AML-193 (cell line): ENCODE results near the gene KPNA3.
A peak's percentile ranks its signal among the peaks of the same experiment; 100 is the strongest.
"Not testable (repeated sequence)": the region's sequence is repeated elsewhere in the genome, so short reads cannot be mapped to it uniquely, and the experiment has no call there.

Experiments used
- DNase-seq, 2 experiments: peaks; one replicate each; lab custom pipeline; 2025; lab: John Stamatoyannopoulos, UW

The KPNA3 gene

GRCh38 chr13:49749848-49750247 is 42.6 kb downstream of the KPNA3 start:
- no peak for DNase-seq

- no peak for DNase-seq
These were observed 46.4 kb downstream of the KPNA3 start for GRCh38 chr13:49746111-49746510.

DNA sequence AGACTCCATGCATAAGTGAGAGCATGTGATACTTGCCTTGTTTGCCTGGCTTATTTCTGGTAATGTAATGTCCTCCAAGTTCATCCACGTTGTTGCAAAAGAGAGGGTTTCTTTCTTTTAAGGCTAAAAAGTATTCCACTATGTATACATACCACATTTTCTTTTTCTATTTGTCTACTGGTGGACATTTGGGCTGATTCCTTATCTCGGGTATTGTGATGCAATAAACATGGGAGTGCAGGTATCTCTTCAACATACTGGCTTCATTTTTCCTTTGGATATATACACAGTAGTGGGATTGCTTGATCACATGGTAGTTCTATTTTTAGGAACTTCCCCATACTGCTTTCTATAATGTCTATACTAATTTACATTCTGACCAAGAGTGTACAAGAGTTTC is 51.6 kb downstream of the KPNA3 start:
- DNase-seq = no peak

DNA sequence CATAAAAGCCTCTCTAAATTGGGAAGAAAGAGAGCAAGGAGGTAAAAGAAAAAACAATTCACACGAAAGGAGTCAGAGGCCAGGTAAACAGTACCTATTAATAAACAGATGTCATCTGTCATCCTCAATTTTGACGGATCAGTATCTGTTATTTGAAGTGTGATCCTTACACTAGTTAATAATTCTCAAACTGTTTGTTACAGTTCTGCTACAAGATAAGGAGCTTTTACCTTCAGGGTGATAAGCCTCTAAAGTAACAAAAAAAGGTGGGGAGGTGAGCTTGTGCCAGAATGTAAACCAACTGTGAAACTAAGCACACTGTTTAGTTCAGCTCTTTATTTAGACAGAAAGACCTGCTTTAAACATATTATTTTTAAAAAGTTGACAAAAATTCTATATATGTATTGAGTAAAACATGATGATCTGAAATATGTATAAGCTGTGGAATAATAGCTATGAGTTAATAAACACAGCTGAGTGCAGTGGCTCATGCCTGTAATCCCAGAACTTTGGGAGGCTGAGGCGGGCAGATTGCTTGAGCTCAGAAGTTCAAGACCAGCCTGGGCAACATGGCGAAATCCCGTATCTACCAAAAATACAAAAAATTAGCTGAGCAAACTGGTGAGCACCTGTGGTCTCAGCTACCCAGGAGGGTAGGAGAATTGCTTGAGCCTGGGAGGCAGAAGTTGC is 52.8 kb downstream of the KPNA3 start:
- DNase-seq = no peak

DNA sequence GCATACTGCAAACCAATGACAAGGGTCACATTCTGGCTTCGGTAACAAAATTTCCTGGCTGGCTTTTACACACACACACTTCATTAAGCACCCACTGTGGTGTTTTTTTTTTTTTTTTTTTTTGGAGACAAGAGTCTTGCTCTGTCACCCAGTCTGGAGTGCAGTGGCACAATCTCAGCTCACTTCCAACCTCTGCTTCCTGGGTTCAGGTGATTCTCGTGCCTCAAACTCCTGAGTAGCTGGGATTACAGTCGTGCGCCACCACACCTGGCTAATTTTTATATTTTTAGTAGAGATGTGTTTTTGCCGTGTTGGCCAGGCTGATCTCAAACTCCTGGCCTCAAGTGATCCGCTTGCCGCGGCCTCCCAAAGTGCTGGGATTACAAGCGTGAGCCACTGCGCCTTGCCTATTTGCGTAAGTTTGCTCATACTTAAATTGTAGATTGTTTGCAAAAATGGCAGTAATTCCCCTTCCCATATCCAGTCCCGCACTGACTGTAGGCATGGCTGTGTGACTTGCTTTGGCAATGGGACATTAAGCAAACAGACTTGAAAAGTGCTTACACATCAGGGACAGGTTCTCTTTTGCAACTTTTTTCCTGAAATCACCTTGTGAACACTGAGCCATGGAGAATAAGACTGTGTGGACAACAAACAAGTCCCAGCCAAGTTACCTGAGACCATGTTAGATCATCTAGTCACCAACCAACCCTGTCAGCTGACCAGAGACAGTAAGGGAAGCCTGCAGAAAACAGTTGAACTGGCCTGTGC is 59.1 kb downstream of the KPNA3 start:
- no peak for DNase-seq

- DNase-seq = no peak
These were observed 60.7 kb downstream of the KPNA3 start for GRCh38 chr13:49731766-49732165.

DNA sequence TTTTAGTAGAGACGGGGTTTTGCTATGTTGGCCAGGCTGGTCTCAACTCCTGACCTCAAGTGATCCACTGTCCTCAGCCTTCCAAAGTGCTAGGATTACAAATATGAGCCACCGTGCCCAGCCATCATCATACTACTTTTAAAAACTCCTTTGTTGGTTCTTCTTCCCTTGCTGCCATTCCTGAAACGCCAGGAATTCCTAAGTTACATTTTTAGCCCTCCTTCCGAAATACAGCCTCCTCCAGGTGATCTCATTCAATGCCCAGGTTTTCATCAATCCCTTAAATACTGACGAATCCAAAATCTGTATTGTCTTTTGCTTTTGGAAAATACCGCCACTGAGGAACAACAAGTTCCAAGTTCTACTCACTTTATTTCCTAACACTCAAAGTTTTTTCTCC is 75.9 kb downstream of the KPNA3 start:
- DNase-seq = no peak

DNA sequence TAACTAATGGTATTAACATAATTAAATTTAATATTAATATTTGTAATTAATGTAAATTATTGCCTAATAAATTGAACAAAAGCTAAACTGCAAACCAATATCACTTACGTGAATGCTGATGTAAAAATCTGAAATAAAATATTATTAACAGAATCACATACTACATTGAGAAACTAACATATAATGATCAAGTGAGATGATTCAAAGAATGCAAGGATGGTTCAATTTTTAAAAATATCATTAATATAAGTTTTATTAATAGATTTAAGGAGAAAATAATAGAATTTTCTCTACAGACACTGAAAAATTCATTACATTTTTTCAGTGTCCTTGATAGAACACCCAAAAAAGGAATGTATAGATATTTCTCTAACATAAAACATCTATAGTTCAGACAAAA is 77.7 kb downstream of the KPNA3 start:
- DNase-seq = no peak

DNA sequence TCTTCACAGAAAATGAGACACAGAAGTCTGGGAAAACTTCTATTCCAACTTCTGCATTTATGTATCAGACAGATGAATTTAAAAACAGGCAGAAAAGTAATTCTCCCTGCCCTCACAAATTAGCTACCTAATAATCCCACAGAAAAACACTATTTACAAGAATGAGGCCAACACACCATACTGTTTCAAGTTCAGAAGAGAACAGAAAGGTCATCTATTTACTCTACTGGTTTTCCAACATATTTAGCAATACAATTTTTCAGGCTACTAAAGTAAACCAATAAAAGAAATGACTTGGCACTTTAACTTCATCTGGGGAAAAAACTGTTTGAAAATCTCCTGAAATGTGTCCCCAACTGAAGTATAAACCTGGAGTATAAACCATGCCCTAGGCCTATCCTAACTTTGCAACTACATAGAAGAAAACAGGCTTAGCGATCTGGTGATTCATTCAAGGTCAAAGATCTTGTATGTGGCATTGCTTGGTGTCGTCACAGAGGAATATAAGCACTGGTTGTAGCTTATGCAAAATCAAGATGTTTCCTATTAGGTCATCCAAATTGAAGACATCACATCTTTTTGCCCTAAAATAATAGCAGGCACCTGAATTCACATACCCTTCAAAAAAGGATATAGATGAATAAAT is 81.1 kb downstream of the KPNA3 start:
- DNase-seq = peak in 1 of 2 experiments; percentile 11

- DNase-seq = not testable (repeated sequence)
These were observed 88.2 kb downstream of the KPNA3 start for GRCh38 chr13:49704264-49704663.

DNA sequence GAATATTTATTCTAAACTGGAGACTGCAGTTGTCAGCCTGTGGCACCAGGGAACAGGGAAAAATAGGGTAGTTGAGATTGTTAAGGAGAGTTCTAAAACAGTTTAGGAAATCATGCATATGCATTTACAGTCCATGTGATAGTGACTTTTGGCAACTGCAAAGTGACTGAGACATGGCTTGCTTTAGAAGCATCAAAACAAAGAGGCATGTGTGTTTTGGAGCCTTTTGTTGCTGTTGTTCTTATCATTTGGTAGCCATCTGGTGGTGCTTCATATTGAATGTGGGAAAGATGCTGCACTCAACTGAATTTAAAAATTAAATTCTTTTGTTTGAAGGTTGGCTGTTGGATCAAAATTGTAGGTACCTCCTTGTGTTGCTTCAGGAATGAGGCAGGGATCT is 91.0 kb downstream of the KPNA3 start:
- no peak for DNase-seq

GRCh38 chr13:49697468-49697867 is 95.0 kb downstream of the KPNA3 start:
- DNase-seq = no peak

- DNase-seq = no peak
These were observed 98.0 kb downstream of the KPNA3 start for GRCh38 chr13:49694446-49694845.

- peak in 1 of 2 experiments; percentile 8 for DNase-seq
These were observed 98.6 kb downstream of the KPNA3 start for GRCh38 chr13:49693877-49694276.

- DNase-seq = peak; percentile 17 to 35
These were observed 99.2 kb downstream of the KPNA3 start for GRCh38 chr13:49693191-49693733.

DNA sequence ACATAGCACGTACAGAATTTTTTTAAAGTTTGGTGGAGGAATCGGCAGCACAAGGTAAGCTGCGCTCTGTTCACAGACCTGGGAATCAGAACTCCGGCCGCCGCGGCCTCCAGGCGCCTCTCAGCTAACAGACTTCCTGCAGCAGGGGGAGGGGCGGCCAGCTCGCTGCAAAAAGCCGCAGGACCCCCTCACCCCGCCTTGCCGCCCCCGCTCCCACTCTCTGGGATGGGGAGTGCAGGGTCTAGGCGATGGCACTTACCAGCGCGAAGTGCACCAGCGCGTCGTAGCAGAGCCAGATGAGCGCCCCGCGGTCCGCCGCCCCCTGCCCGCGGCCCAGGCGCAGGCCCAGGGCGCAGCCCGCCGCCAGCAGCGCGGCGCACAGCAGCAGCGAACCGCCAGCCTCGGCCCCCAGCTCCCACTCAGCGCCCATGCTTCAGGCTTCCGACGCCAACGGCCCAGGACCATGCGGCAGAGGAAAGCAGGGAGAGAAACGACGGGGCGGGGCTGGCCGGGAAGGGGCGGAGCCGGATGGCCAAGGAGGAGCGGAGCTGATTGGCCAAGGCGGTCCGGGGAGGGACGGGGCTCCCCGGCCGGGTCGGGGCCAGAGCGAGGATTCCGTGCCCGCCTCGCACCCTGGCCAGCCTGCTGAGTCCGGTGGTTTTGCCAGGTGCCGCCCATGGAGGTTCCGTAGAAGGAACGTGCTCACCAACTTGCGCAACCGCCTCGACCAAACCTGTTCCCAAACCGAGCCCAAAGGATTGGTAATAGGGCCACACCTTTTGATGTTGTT is 101.3 kb downstream of the KPNA3 start, which contains the start of gene EBPL:
EBPL (minus strand) TSS at position 492 of the 790 bp plus-strand sequence; CDS start at position 430, 62 bp downstream.
- peak; percentile 74 to 84 for DNase-seq

GRCh38 chr13:49690133-49690994 is 102.1 kb downstream of the KPNA3 start:
- peak; percentile 41 to 59 for DNase-seq

DNA sequence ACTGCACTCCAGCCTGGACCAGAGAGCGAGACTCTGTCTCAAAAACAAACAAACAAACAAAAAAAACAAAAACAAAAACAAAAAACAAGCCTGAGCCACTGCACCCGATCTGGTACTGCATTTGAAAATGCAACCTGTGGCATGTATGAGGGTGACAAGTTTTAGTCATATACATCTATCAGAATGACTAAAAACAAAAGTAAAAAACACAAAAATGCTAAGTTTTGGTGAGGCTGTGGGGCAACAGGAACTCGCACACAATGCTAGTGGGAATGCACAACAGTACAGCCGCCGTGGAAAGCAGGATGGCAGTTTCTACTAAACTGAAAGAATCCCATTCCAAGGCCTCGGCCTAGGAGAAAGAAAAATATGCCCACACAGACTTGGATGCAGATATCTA is 109.0 kb downstream of the KPNA3 start:
- no peak for DNase-seq

DNA sequence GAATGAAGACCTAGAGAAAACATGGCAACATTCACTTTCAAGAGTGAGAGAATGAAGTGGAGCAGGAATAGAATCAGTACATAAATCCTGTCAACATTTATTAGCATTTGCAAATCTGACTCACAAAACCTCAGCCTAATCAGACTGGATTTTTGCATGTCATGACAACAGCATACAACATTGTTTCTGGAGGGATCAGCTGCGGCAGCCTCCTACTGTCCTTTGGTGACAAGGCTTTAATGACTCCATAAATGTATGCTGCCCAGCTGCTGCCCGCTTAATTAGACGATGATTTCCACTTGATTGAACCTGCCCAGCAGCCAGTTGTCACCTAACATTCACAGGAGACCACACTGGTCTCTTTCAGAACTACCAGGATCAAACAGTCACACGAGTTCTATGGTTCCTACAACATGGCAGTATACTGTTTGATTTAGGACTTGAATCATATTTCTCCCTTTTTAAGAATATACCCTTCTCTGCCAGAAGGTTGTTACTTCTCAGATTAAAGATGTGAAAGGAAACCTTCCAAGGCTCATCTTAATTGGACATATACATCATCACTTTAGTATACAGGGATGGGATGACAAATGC is 110.5 kb downstream of the KPNA3 start:
- no peak for DNase-seq

GRCh38 chr13:49679246-49679645 is 113.2 kb downstream of the KPNA3 start:
- peak; percentile 41 for DNase-seq
